GM10847 (cell line): ENCODE results near the gene CTBP2.

ENCODE experiments used
- POLR2A ChIP-seq: IDR thresholded peaks from 2 replicates; pipeline ENCODE4 v1.6.1; 2011; ENCODE audit not compliant: insufficient read length; ENCODE audit errors: extremely low read depth

Gene CTBP2

GRCh38 chr10:125159932-125160855 lies at the start of gene CTBP2:
Gene CTBP2 (minus strand): TSS chr10:125160563.
- TF ChIP-seq POLR2A: no peak

- no peak for TF ChIP-seq POLR2A
These were observed 49.4 kb upstream of the CTBP2 start for GRCh38 chr10:125209591-125210355.

- no peak for TF ChIP-seq POLR2A
These were observed 48.6 kb upstream of the CTBP2 start for GRCh38 chr10:125208854-125209565.

- TF ChIP-seq POLR2A: no peak
These were observed 46.3 kb upstream of the CTBP2 start for GRCh38 chr10:125206623-125207022.

GRCh38 chr10:125205431-125205830 lies 45.1 kb upstream of the CTBP2 start:
- no peak for TF ChIP-seq POLR2A

GRCh38 chr10:125204400-125204799 lies 44.0 kb upstream of the CTBP2 start:
- no peak for TF ChIP-seq POLR2A

GRCh38 chr10:125203186-125203800 lies 42.9 kb upstream of the CTBP2 start:
- TF ChIP-seq POLR2A: no peak

- no peak for TF ChIP-seq POLR2A
These were observed 41.6 kb upstream of the CTBP2 start for GRCh38 chr10:125201791-125202622.

GRCh38 chr10:125201108-125201524 lies 40.8 kb upstream of the CTBP2 start:
- TF ChIP-seq POLR2A: no peak

GRCh38 chr10:125200396-125200795 lies 40.0 kb upstream of the CTBP2 start:
- no peak for TF ChIP-seq POLR2A

- no peak for TF ChIP-seq POLR2A
These were observed 38.9 kb upstream of the CTBP2 start for GRCh38 chr10:125199270-125199669.

GRCh38 chr10:125194814-125195213 lies 34.5 kb upstream of the CTBP2 start:
- no peak for TF ChIP-seq POLR2A

- TF ChIP-seq POLR2A: no peak
These were observed 33.0 kb upstream of the CTBP2 start for GRCh38 chr10:125193306-125193877.

- no peak for TF ChIP-seq POLR2A
These were observed 32.3 kb upstream of the CTBP2 start for GRCh38 chr10:125192620-125193019.
